HepG2 (cell line): ENCODE measurements around the gene SLC16A4. TPM values are rescaled to one million over a fixed set of nuclear protein-coding genes. Genes with fewer than 3 reads are reported as not detected.

ENCODE experiments used
- ATRX ChIP-seq: sonication (generic); formaldehyde crosslinking; IDR thresholded peaks from 2 replicates; pipeline ENCODE4 v1.4.0; 2020; ENCODE audit warnings: missing genetic modification reagents, borderline replicate concordance
- DRAP1 ChIP-seq: IDR thresholded peaks from 2 replicates; pipeline ENCODE4 v1.6.1; 2016; ENCODE audit warnings: missing genetic modification reagents, missing compliant biosample characterization
- FOXA3 ChIP-seq: IDR thresholded peaks from 2 replicates; pipeline ENCODE4 v1.6.1; 2016; ENCODE audit warnings: missing genetic modification reagents, missing compliant biosample characterization
- GTF3A ChIP-seq: sonication (generic); formaldehyde crosslinking; conservative IDR thresholded peaks from 2 replicates; pipeline ENCODE4 v1.4.0; 2020; ENCODE audit warnings: mild to moderate bottlenecking, missing genetic modification reagents
- MLX ChIP-seq: IDR thresholded peaks from 2 replicates; pipeline ENCODE4 v1.6.1; 2016
- MXD1 ChIP-seq: sonication (generic); formaldehyde crosslinking; IDR thresholded peaks from 2 replicates; pipeline ENCODE4 v1.4.0; 2020; ENCODE audit warnings: mild to moderate bottlenecking, missing genetic modification reagents
- NCOA1 ChIP-seq: sonication (generic); formaldehyde crosslinking; IDR thresholded peaks from 2 replicates; pipeline ENCODE4 v1.9.0; 2021; ENCODE audit warnings: missing genetic modification reagents
- NFE2L2 ChIP-seq: fragments of 150-350 bp; IDR thresholded peaks from 2 replicates; pipeline ENCODE4 v1.6.1; 2014; ENCODE audit warnings: low read length
- NFIB ChIP-seq: sonication (generic); formaldehyde crosslinking; IDR thresholded peaks from 2 replicates; pipeline ENCODE4 v1.9.0; 2021; ENCODE audit warnings: missing genetic modification reagents, mild to moderate bottlenecking, borderline replicate concordance
- NFKBIZ ChIP-seq: IDR thresholded peaks from 2 replicates; pipeline ENCODE4 v1.6.1; 2018; ENCODE audit warnings: missing genetic modification reagents, missing compliant biosample characterization
- NFYC ChIP-seq: IDR thresholded peaks from 2 replicates; pipeline ENCODE4 v1.6.1; 2016; ENCODE audit warnings: missing genetic modification reagents, missing compliant biosample characterization
- SIX1 ChIP-seq: sonication (generic); formaldehyde crosslinking; IDR thresholded peaks from 2 replicates; pipeline ENCODE4 v1.4.0; 2020; ENCODE audit warnings: missing genetic modification reagents, borderline replicate concordance
- SMAD3 ChIP-seq: sonication (generic); formaldehyde crosslinking; IDR thresholded peaks from 2 replicates; pipeline ENCODE4 v1.4.0; 2020; ENCODE audit warnings: missing genetic modification reagents
- SOX13 ChIP-seq, 3 experiments: fragments of 450-650 bp in 1 of 3; sonication (generic) in 1 of 3; formaldehyde crosslinking in 1 of 3; IDR thresholded peaks in 2 of 3; conservative IDR thresholded peaks in 1 of 3; 2 replicates each; pipeline versions ENCODE4 v1.5.0 to v1.6.1; 2016 to 2020; ENCODE audit warnings: antibody characterized with exemption in 1 of 3, mild to moderate bottlenecking in 1 of 3, missing compliant biosample characterization in 1 of 3, missing genetic modification reagents in 1 of 3, moderate library complexity in 1 of 3
- THRA ChIP-seq: sonication (generic); formaldehyde crosslinking; IDR thresholded peaks from 2 replicates; pipeline ENCODE4 v1.4.0; 2020; ENCODE audit warnings: missing genetic modification reagents, borderline replicate concordance
- ZBTB14 ChIP-seq: sonication (generic); formaldehyde crosslinking; IDR thresholded peaks from 2 replicates; pipeline ENCODE4 v1.4.0; 2020; ENCODE audit warnings: missing genetic modification reagents
- ZBTB20 ChIP-seq: sonication (generic); formaldehyde crosslinking; IDR thresholded peaks from 2 replicates; pipeline ENCODE4 v1.8.1; 2023; ENCODE audit warnings: missing genetic modification reagents, low read depth, mild to moderate bottlenecking, borderline replicate concordance
- ZNF136 ChIP-seq: sonication (generic); formaldehyde crosslinking; IDR thresholded peaks from 2 replicates; pipeline ENCODE4 v1.8.1; 2022; ENCODE audit warnings: low read depth, mild to moderate bottlenecking, moderate library complexity, missing genetic modification reagents
- ZNF609 ChIP-seq: sonication (generic); formaldehyde crosslinking; IDR thresholded peaks from 2 replicates; pipeline ENCODE4 v1.4.0; 2020; ENCODE audit warnings: mild to moderate bottlenecking, missing genetic modification reagents, borderline replicate concordance
- ZSCAN20 ChIP-seq: sonication (generic); formaldehyde crosslinking; IDR thresholded peaks from 2 replicates; pipeline ENCODE4 v1.4.0; 2020; ENCODE audit warnings: missing genetic modification reagents, mild to moderate bottlenecking, borderline replicate concordance
- polyA plus RNA-seq, 8 experiments: library from polyadenylated mRNA; depleted of rRNA in 3 of 8; stranded (reverse) in 7 of 8; unstranded in 1 of 8; fragments of >200 nt; fragmentation: Illumina TruSeq in 4 of 8; extraction: Trizol in 4 of 8; gene quantifications; 2 replicates each; pipeline versions ENCODE4 v1.2.1 to v1.2.3, GENCODE V29; 2011 to 2016; ENCODE audit warnings: low read depth in 4 of 8, missing spikeins in 1 of 8, mixed read lengths in 1 of 8; ENCODE audit not compliant: insufficient read depth in 1 of 8
- total RNA-seq, 5 experiments: library from RNA; depleted of rRNA; stranded (reverse); fragments of >200 nt; fragmentation: Illumina TruSeq; extraction: Trizol; gene quantifications; 2 replicates each; pipeline ENCODE4 v1.2.3, GENCODE V29; 2016; ENCODE audit warnings: low read depth in 1 of 5

Gene SLC16A4
- total and polyA plus RNA-seq, 2 of the 13 experiments (the other 11 are each of a cell fraction or from before 2014, with no cell fraction given): 1.1 to 1.5 TPM

- TF ChIP-seq ZNF609 (CRISPR knock-in tag) (no peak), THRA (CRISPR knock-in tag) (no peak; the same call in 1 of the 2 replicates), SMAD3 (CRISPR knock-in tag) (no peak), ZBTB14 (CRISPR knock-in tag) (no peak), SIX1 (CRISPR knock-in tag) (no peak), GTF3A (CRISPR knock-in tag) (no peak), MXD1 (CRISPR knock-in tag) (peak; percentile 75), MLX (CRISPR knock-in tag) (no peak), SOX13 (IDR thresholded peaks at IDR 0.05) (no peak), SOX13 (CRISPR knock-in tag; conservative IDR thresholded peaks at IDR 0.05 in 1 of 2, IDR thresholded peaks at IDR 0.05 in 1 of 2) (no peak), NCOA1 (no peak), FOXA3 (CRISPR knock-in tag) (peak; percentile 10; the same call in 1 of the 2 replicates), ZSCAN20 (CRISPR knock-in tag) (no peak; the same call in 1 of the 2 replicates), NFKBIZ (CRISPR knock-in tag) (no peak), NFIB (no peak), NFYC (CRISPR knock-in tag) (no peak), ZNF136 (no peak), ZBTB20 (CRISPR knock-in tag) (no peak), DRAP1 (CRISPR knock-in tag) (no peak), NFE2L2 (no peak), ATRX (CRISPR knock-in tag) (no peak)
Observed at GRCh38 chr1:110339407-110340206, 51.2 kb downstream of the SLC16A4 start (continued).
